ENCODE measurements around the gene DEPDC4.

GRCh38 chr12:100229876-100230275 is 37.0 kb downstream of the DEPDC4 start:
- TF ChIP-seq CTCF (IDR thresholded peaks at IDR 0.05) = no peak
- TF ChIP-seq POLR2A (IDR thresholded peaks at IDR 0.05) = no peak
- no peak for TF ChIP-seq EP300 (IDR thresholded peaks at IDR 0.05)

Data from tibial nerve (tissue), 4 donors.